DOHH2 (cell line): Measurements from ENCODE around the gene DENND1A.

Source experiments
- CTCF ChIP-seq: fragments of 200-600 bp; sonication (generic); IDR thresholded peaks from one replicate; pipeline ENCODE4 v1.5.1; 2014; ENCODE audit warnings: antibody characterized with exemption, mild to moderate bottlenecking, low read depth, low read length; ENCODE audit not compliant: poor library complexity, severe bottlenecking
- EZH2phosphoT487 ChIP-seq: fragments of 200-600 bp; sonication (generic); IDR thresholded peaks from 2 replicates; pipeline ENCODE4 v1.6.1; 2017; ENCODE audit warnings: borderline replicate concordance, mild to moderate bottlenecking, antibody characterized with exemption, low read length, moderate library complexity, mixed read lengths

GRCh38 chr9:123418506-123418905 is 511.4 kb downstream of the DENND1A start:
- TF ChIP-seq CTCF = no peak
- no peak for TF ChIP-seq EZH2phosphoT487
